Measurements from ENCODE around the gene CYP2W1.
A peak's percentile ranks its signal among the peaks of the same experiment; 100 is the strongest.

CYP2W1 gene

GRCh38 chr7:962401-963081 lies 20.4 kb upstream of the CYP2W1 start:
- FAIRE-seq, result no peak
- TF ChIP-seq POLR2A (IDR thresholded peaks at IDR 0.05; ENCODE audit: low read depth, low read length) (no peak), POLR2AphosphoS5 (IDR thresholded peaks at IDR 0.05; ENCODE audit: low read depth, low read length) (no peak), TAF1 (IDR thresholded peaks at IDR 0.05; ENCODE audit: borderline replicate concordance, low read depth, low read length) (no peak)

GRCh38 chr7:963236-964078 lies 19.5 kb upstream of the CYP2W1 start:
- DNase-seq (ENCODE audit: insufficient read length) (no peak), FAIRE-seq (no peak)
- TF ChIP-seq POLR2AphosphoS5 (IDR thresholded peaks at IDR 0.05; ENCODE audit: low read depth, low read length), result no peak
- no peak for TF ChIP-seq TAF1 (IDR thresholded peaks at IDR 0.05; ENCODE audit: borderline replicate concordance, low read depth, low read length)
- no peak for TF ChIP-seq POLR2A (IDR thresholded peaks at IDR 0.05; ENCODE audit: low read depth, low read length)

More at GRCh38 chr7:962401-963081, 20.4 kb upstream of the CYP2W1 start:
- no peak for DNase-seq (ENCODE audit: insufficient read length)

- TF ChIP-seq POLR2AphosphoS5 (IDR thresholded peaks at IDR 0.05; ENCODE audit: low read depth, low read length), result 0 out of 2 replicates have a peak, but pooled peaks have one; percentile 22
- TF ChIP-seq POLR2A (IDR thresholded peaks at IDR 0.05; ENCODE audit: low read depth, low read length), result no peak
- DNase-seq (ENCODE audit: insufficient read length) (no peak), FAIRE-seq (no peak)
These were observed 18.4 kb upstream of the CYP2W1 start for GRCh38 chr7:964401-965231.

- DNase-seq (ENCODE audit: insufficient read length) (no peak), FAIRE-seq (no peak)
- no peak for TF ChIP-seq TAF1 (IDR thresholded peaks at IDR 0.05; ENCODE audit: borderline replicate concordance, low read depth, low read length)
- no peak; the same call in 1 of the 2 replicates for TF ChIP-seq POLR2A (IDR thresholded peaks at IDR 0.05; ENCODE audit: low read depth, low read length)
- TF ChIP-seq POLR2AphosphoS5 (IDR thresholded peaks at IDR 0.05; ENCODE audit: low read depth, low read length), result no peak
These were observed 16.5 kb upstream of the CYP2W1 start for GRCh38 chr7:966291-967069.

GRCh38 chr7:967361-968082 lies 15.5 kb upstream of the CYP2W1 start:
- FAIRE-seq, result no peak
- DNase-seq (ENCODE audit: insufficient read length), result no peak
- TF ChIP-seq POLR2A (IDR thresholded peaks at IDR 0.05; ENCODE audit: low read depth, low read length) (no peak; the same call in 1 of the 2 replicates), POLR2AphosphoS5 (IDR thresholded peaks at IDR 0.05; ENCODE audit: low read depth, low read length) (no peak; the same call in 1 of the 2 replicates), TAF1 (IDR thresholded peaks at IDR 0.05; ENCODE audit: borderline replicate concordance, low read depth, low read length) (no peak)

GRCh38 chr7:968205-969105 lies 14.5 kb upstream of the CYP2W1 start:
- FAIRE-seq (no peak), DNase-seq (ENCODE audit: insufficient read length) (no peak)
- TF ChIP-seq POLR2A (IDR thresholded peaks at IDR 0.05; ENCODE audit: low read depth, low read length) (no peak), TAF1 (IDR thresholded peaks at IDR 0.05; ENCODE audit: borderline replicate concordance, low read depth, low read length) (no peak), POLR2AphosphoS5 (IDR thresholded peaks at IDR 0.05; ENCODE audit: low read depth, low read length) (no peak)

DNA sequence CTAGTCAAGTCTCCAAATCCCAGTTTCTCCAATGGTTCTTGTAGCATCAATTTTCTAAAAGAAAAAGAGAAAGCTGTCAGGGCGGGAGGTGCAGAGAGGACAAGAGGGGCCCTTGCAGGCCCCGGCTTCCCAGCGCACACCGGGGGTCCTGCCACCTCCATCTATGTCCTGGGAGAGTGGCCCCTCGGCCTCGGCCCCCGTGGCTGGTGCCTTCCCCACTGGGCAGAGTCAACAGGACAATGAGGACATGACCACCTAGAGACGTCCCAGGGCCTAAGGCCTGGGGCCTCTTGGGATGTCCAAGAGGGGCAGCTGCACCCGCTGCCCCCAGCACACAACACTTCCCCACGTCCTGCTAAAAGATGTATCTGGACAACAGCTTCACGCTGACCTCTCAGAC lies 13.6 kb upstream of the CYP2W1 start:
- no peak for DNase-seq (ENCODE audit: insufficient read length)
- no peak for FAIRE-seq

GRCh38 chr7:970744-971143 lies 12.2 kb upstream of the CYP2W1 start:
- DNase-seq (ENCODE audit: insufficient read length) (no peak), FAIRE-seq (no peak)
- TF ChIP-seq TAF1 (IDR thresholded peaks at IDR 0.05; ENCODE audit: borderline replicate concordance, low read depth, low read length), result no peak
- TF ChIP-seq POLR2A (IDR thresholded peaks at IDR 0.05; ENCODE audit: low read depth, low read length), result no peak
- no peak for TF ChIP-seq POLR2AphosphoS5 (IDR thresholded peaks at IDR 0.05; ENCODE audit: low read depth, low read length)

More for the DNA sequence above, 13.6 kb upstream of the CYP2W1 start:
- no peak for TF ChIP-seq POLR2AphosphoS5 (IDR thresholded peaks at IDR 0.05; ENCODE audit: low read depth, low read length)
- no peak for TF ChIP-seq POLR2A (IDR thresholded peaks at IDR 0.05; ENCODE audit: low read depth, low read length)
- TF ChIP-seq TAF1 (IDR thresholded peaks at IDR 0.05; ENCODE audit: borderline replicate concordance, low read depth, low read length), result no peak

DNA sequence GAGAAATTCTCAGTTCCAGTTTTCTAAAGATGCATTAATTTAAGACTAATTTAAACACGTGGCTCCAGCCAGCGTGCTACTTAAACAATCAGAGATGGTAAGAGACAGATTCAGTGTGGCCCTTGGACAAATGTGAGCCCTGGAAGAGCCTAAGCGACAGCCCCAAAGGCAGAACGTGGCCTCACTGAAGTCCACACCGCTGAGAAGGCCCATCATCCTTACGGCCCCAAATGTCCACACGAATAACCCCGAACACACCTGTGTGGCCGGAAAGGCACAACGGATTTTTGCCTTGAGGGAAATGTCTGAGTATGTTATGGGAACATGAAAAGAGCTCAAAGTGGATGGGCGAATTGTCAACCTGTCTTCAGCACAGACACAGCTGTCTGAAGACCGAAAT lies 10.9 kb upstream of the CYP2W1 start:
- FAIRE-seq (no peak), DNase-seq (ENCODE audit: insufficient read length) (no peak)
- TF ChIP-seq POLR2A (IDR thresholded peaks at IDR 0.05; ENCODE audit: low read depth, low read length) (no peak), TAF1 (IDR thresholded peaks at IDR 0.05; ENCODE audit: borderline replicate concordance, low read depth, low read length) (no peak), POLR2AphosphoS5 (IDR thresholded peaks at IDR 0.05; ENCODE audit: low read depth, low read length) (no peak)

All from GM12892 (cell line).